Measurements from ENCODE around the gene SNX8. TPM values are rescaled to one million over a fixed set of nuclear protein-coding genes. Genes with fewer than 3 reads are reported as not detected.

The SNX8 gene
- total and polyA plus RNA-seq, 2 of the 8 experiments (the other 6 are each of a cell fraction or from before 2014, with no cell fraction given) = 46.2 to 70.8 TPM

- no peak for TF ChIP-seq PHF8 (conservative IDR thresholded peaks at IDR 0.05; ENCODE audit: low read depth, low read length)
Measured at GRCh38 chr7:2204446-2204845, 109.8 kb downstream of the SNX8 start (continued).
